Measurements from ENCODE around the gene TYK2. TPM values are rescaled to one million over a fixed set of nuclear protein-coding genes. Genes with fewer than 3 reads are reported as not detected.

TYK2 gene
- total RNA-seq, 1 donor: 72.7 TPM

GRCh38 chr19:10392120-10392519 lies 11.7 kb upstream of the TYK2 start:
- no peaks in the 10 kb centered on the region for H3K4me1 ChIP-seq (ENCODE audit: insufficient read depth, low read length)
- no peaks in the 10 kb centered on the region for H3K27me3 ChIP-seq (ENCODE audit: insufficient read depth, low read length)
- no peak for DNase-seq (ENCODE audit: insufficient read length, low spot score, missing footprints)
- H2AFZ ChIP-seq (ENCODE audit: low read length): no peak overlapping the region
- H3K79me2 ChIP-seq (ENCODE audit: insufficient read depth, low read length): peaks cover 13% of the 10 kb centered on the region
- H3K4me3 ChIP-seq (ENCODE audit: insufficient read depth, low read length): no peak overlapping the region
- H3K36me3 ChIP-seq (ENCODE audit: insufficient read depth, low read length): peaks cover 40% of the 10 kb centered on the region
- peaks cover 16% of the 10 kb centered on the region for H4K20me1 ChIP-seq (ENCODE audit: insufficient read depth, low read length)
- H3K4me2 ChIP-seq (ENCODE audit: insufficient read depth, low read length): no peak overlapping the region
- H3K27ac ChIP-seq (ENCODE audit: low read depth, low read length): no peak overlapping the region
- TF ChIP-seq CTCF (IDR thresholded peaks at IDR 0.05; ENCODE audit: extremely low read depth, low read depth, low read length): no peak
- H3K9me3 ChIP-seq (ENCODE audit: low read depth, low read length): no peaks in the 10 kb centered on the region

GRCh38 chr19:10390652-10391286 lies 10.4 kb upstream of the TYK2 start:
- peaks cover 40% of the 10 kb centered on the region for H3K36me3 ChIP-seq (ENCODE audit: insufficient read depth, low read length)
- H3K79me2 ChIP-seq (ENCODE audit: insufficient read depth, low read length): no peaks in the 10 kb centered on the region
- TF ChIP-seq CTCF (IDR thresholded peaks at IDR 0.05; ENCODE audit: extremely low read depth, low read depth, low read length): peak; percentile 90
- H3K27ac ChIP-seq (ENCODE audit: low read depth, low read length): no peak overlapping the region
- DNase-seq (ENCODE audit: insufficient read length, low spot score, missing footprints): peak; percentile 96
- H4K20me1 ChIP-seq (ENCODE audit: insufficient read depth, low read length): peaks cover 12% of the 10 kb centered on the region
- H3K9me3 ChIP-seq (ENCODE audit: low read depth, low read length): no peaks in the 10 kb centered on the region
- H3K4me2 ChIP-seq (ENCODE audit: insufficient read depth, low read length): no peak overlapping the region
- no peak overlapping the region for H3K4me3 ChIP-seq (ENCODE audit: insufficient read depth, low read length)
- no peaks in the 10 kb centered on the region for H3K4me1 ChIP-seq (ENCODE audit: insufficient read depth, low read length)
- H2AFZ ChIP-seq (ENCODE audit: low read length): no peak overlapping the region
- no peaks in the 10 kb centered on the region for H3K27me3 ChIP-seq (ENCODE audit: insufficient read depth, low read length)

GRCh38 chr19:10389863-10390262 lies 9.5 kb upstream of the TYK2 start:
- TF ChIP-seq CTCF (IDR thresholded peaks at IDR 0.05; ENCODE audit: extremely low read depth, low read depth, low read length): peak; percentile 27
- no peak overlapping the region for H3K27ac ChIP-seq (ENCODE audit: low read depth, low read length)
- H3K9me3 ChIP-seq (ENCODE audit: low read depth, low read length): no peaks in the 10 kb centered on the region
- H3K4me2 ChIP-seq (ENCODE audit: insufficient read depth, low read length): no peak overlapping the region
- no peak overlapping the region for H3K4me3 ChIP-seq (ENCODE audit: insufficient read depth, low read length)
- no peaks in the 10 kb centered on the region for H3K4me1 ChIP-seq (ENCODE audit: insufficient read depth, low read length)
- H3K36me3 ChIP-seq (ENCODE audit: insufficient read depth, low read length): peaks cover 34% of the 10 kb centered on the region
- H3K79me2 ChIP-seq (ENCODE audit: insufficient read depth, low read length): no peaks in the 10 kb centered on the region
- peak; percentile 79 for DNase-seq (ENCODE audit: insufficient read length, low spot score, missing footprints)
- no peaks in the 10 kb centered on the region for H3K27me3 ChIP-seq (ENCODE audit: insufficient read depth, low read length)
- no peak overlapping the region for H2AFZ ChIP-seq (ENCODE audit: low read length)
- H4K20me1 ChIP-seq (ENCODE audit: insufficient read depth, low read length): peaks cover 12% of the 10 kb centered on the region

GRCh38 chr19:10388957-10389356 lies 8.6 kb upstream of the TYK2 start:
- H2AFZ ChIP-seq (ENCODE audit: low read length): no peak overlapping the region
- no peaks in the 10 kb centered on the region for H3K79me2 ChIP-seq (ENCODE audit: insufficient read depth, low read length)
- no peaks in the 10 kb centered on the region for H3K4me1 ChIP-seq (ENCODE audit: insufficient read depth, low read length)
- H3K36me3 ChIP-seq (ENCODE audit: insufficient read depth, low read length): peaks cover 30% of the 10 kb centered on the region
- no peak overlapping the region for H3K4me2 ChIP-seq (ENCODE audit: insufficient read depth, low read length)
- H3K27me3 ChIP-seq (ENCODE audit: insufficient read depth, low read length): no peaks in the 10 kb centered on the region
- H3K27ac ChIP-seq (ENCODE audit: low read depth, low read length): no peak overlapping the region
- peak; percentile 96 for TF ChIP-seq CTCF (IDR thresholded peaks at IDR 0.05; ENCODE audit: extremely low read depth, low read depth, low read length)
- H3K9me3 ChIP-seq (ENCODE audit: low read depth, low read length): no peaks in the 10 kb centered on the region
- peaks cover 12% of the 10 kb centered on the region for H4K20me1 ChIP-seq (ENCODE audit: insufficient read depth, low read length)
- no peak overlapping the region for H3K4me3 ChIP-seq (ENCODE audit: insufficient read depth, low read length)
- peak; percentile 94 for DNase-seq (ENCODE audit: insufficient read length, low spot score, missing footprints)
